Lower lobe of right lung (tissue), 2 donors: ENCODE data around the gene SLC5A9. TPM values are rescaled to one million over a fixed set of nuclear protein-coding genes. Genes with fewer than 3 reads are reported as not detected.

Source experiments
- ATAC-seq, 2 donors: fragments of 200-7000 bp; cut with Tn5 transposase; one replicate each; pipeline ENCODE4 v1.9.1; 2020 to 2022; ENCODE audit warnings: mild to moderate bottlenecking in 2 of 2, moderate library complexity in 2 of 2
- DNase-seq: peaks from one replicate; pipeline ENCODE4 v3.0.0-alpha.2; 2020
- H3K27ac ChIP-seq: fragments of 200-600 bp; one replicate; pipeline ENCODE4 v1.8.0; 2022
- H3K27me3 ChIP-seq: fragments of 200-600 bp; one replicate; pipeline ENCODE4 v1.8.0; 2022; ENCODE audit warnings: low read depth
- H3K36me3 ChIP-seq: fragments of 200-600 bp; one replicate; pipeline ENCODE4 v1.8.0; 2022; ENCODE audit warnings: mild to moderate bottlenecking
- H3K4me1 ChIP-seq: fragments of 200-600 bp; one replicate; pipeline ENCODE4 v1.8.0; 2022
- H3K4me3 ChIP-seq: fragments of 200-600 bp; one replicate; pipeline ENCODE4 v1.8.0; 2022; ENCODE audit warnings: mild to moderate bottlenecking
- H3K9me3 ChIP-seq: fragments of 200-600 bp; one replicate; pipeline ENCODE4 v1.8.0; 2022
- CTCF ChIP-seq: fragments of 200-600 bp; IDR thresholded peaks from one replicate; pipeline ENCODE4 v1.8.0; 2022; ENCODE audit warnings: antibody characterized with exemption, mild to moderate bottlenecking
- intact Hi-C: fragments of 100-400 bp; cut with DNase I; formaldehyde crosslinking; loops from one replicate; pipeline ENCODE4 v1.11.0; 2022
- total RNA-seq: library from RNA; stranded (reverse); fragmentation: NEBNext Ultra II Directional; extraction: Animal tissue kit (Norgen Biotek cat#: 25700); gene quantifications from one replicate; pipeline ENCODE4 v1.2.1, GENCODE V29; 2021
- donor health status: DM: no; HTN: yes; CAD: no; lungs with severe emphysema.

SLC5A9 gene
- total RNA-seq, 1 donor from 2014 or later, result 8.2 TPM

DNA sequence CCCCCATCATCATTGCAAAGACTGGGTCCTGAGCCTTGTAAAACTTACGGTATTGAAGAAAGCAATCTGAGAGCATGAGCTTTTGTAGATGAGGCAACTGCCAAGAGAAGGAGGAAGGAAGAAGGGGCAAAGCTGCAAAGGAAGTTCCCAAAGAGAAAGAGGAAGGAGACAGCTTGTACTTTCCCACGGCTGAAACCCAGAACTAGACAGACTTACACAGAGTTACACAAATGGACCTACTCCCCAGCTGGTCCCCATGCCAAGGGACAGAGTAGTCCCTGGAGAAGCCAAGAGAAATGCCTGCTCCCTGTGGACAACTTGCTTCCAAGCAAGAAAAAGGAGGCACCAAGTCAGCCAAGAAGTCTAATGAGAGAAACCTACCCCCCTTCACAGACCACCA lies 22.6 kb downstream of the SLC5A9 start:
- no peaks in the 10 kb centered on the region for H3K27me3 ChIP-seq
- intact Hi-C loops, result no loop called here
- H3K4me1 ChIP-seq, result peaks cover 26% of the 10 kb centered on the region
- H3K9me3 ChIP-seq, result no peaks in the 10 kb centered on the region
- DNase-seq, result no peak
- H3K4me3 ChIP-seq, result no peak overlapping the region
- no peaks in the 10 kb centered on the region for H3K36me3 ChIP-seq
- no peak for TF ChIP-seq CTCF
- peak overlapping the region; percentile 76 for H3K27ac ChIP-seq
- peak; percentile 76 to 78 for ATAC-seq

DNA sequence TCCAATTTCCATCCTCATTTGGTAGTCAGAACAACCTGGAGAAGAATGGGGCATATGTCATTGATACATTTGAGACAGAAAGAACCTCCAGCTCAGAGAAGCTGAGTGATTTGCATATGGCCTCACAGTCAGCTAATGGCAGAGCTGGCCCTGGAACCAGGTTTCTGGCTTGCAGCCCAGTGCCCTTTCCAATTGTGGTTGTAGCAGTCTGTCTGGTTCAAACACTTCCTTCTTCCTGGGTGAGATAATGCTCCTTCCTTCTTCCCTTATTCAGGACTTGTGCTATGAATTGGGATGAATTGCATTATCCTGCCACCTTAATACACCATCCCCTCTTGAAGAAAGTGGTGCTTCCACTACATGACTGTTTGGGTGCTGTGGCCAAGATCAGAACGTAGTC lies 24.2 kb downstream of the SLC5A9 start:
- Histone ChIP-seq H3K27me3 (no peaks in the 10 kb centered on the region), H3K36me3 (no peaks in the 10 kb centered on the region), H3K4me1 (peaks cover 26% of the 10 kb centered on the region), H3K9me3 (no peaks in the 10 kb centered on the region), H3K4me3 (no peak overlapping the region), H3K27ac (no peak overlapping the region)
- ATAC-seq (peak; percentile 58 to 65), DNase-seq (peak; percentile 77)
- TF ChIP-seq CTCF, result no peak
- intact Hi-C loops, result no loop called here

DNA sequence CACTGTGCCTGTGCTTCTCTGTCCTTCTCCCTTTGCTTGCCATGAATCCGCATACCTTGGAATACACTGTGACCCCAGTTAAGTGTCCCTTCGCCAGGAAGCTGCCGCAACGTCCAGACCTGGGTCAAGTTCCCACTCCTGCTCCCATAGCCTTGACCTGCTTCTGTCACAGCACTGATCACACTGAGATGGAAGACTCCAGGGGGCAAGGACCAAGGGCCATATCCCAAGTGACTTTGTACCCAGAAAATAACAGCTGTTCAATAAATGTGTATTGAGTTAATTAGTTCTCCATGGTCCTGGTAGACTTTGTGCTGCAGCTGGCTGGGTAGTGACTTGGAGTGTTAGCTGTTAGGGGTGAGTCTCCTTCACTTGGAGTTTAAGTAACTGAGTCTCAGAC lies 25.8 kb downstream of the SLC5A9 start:
- H3K27me3 ChIP-seq, result no peaks in the 10 kb centered on the region
- no peak for ATAC-seq
- TF ChIP-seq CTCF, result no peak
- no peak overlapping the region for H3K4me3 ChIP-seq
- no peak overlapping the region for H3K27ac ChIP-seq
- intact Hi-C loops, result no loop called here
- H3K36me3 ChIP-seq, result no peaks in the 10 kb centered on the region
- DNase-seq, result no peak
- H3K4me1 ChIP-seq, result peaks cover 26% of the 10 kb centered on the region
- H3K9me3 ChIP-seq, result no peaks in the 10 kb centered on the region

DNA sequence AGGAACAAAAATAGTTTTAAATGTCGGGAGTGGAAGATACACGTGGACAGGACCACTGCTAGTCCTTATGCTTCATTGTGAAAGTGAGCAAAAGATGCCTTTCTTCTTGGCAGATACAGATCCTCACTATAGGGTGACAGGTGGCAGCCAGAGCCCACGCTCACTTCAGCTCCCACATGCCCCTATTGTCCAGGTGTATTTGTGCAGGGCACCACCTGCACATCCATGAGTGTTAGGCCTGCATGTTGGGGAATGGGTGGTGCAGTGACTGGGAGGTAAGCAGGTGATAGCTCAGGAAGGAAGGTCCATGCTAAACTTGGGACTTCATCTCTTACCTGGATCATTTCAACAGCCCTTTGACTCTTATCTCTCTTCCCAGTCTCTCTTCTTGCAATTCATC lies 27.4 kb downstream of the SLC5A9 start:
- no peak for TF ChIP-seq CTCF
- intact Hi-C loops, result no loop called here

DNA sequence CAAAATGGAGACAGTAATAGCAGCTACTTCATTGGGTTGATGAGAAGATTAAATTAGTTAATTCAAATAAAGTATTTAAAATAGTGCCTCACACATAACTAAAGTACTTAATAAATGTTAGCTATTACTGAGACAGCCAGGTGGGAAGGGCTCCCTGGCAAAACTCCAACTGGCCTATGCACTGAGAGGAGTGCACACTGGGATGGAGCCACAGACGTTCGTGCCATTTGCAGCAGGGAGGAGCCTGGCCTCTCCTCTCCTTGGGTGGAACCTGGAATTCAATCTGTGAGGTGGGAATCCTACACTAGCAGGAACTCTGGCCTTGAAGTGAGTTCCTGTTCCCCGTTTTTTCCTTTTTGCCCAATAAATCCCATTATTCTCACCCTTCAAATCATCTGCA lies 28.1 kb downstream of the SLC5A9 start:
- Histone ChIP-seq H3K9me3 (no peaks in the 10 kb centered on the region), H3K36me3 (no peaks in the 10 kb centered on the region), H3K4me1 (peaks cover 15% of the 10 kb centered on the region), H3K27me3 (no peaks in the 10 kb centered on the region), H3K27ac (no peak overlapping the region), H3K4me3 (no peak overlapping the region)
- intact Hi-C loops, result no loop called here
- DNase-seq, result no peak
- TF ChIP-seq CTCF, result no peak
- no peak for ATAC-seq

More for the DNA sequence above, 27.4 kb downstream of the SLC5A9 start:
- no peak for ATAC-seq
- Histone ChIP-seq H3K4me1 (peaks cover 22% of the 10 kb centered on the region), H3K27ac (no peak overlapping the region), H3K27me3 (no peaks in the 10 kb centered on the region), H3K36me3 (no peaks in the 10 kb centered on the region), H3K4me3 (no peak overlapping the region), H3K9me3 (no peaks in the 10 kb centered on the region)
- no peak for DNase-seq

DNA sequence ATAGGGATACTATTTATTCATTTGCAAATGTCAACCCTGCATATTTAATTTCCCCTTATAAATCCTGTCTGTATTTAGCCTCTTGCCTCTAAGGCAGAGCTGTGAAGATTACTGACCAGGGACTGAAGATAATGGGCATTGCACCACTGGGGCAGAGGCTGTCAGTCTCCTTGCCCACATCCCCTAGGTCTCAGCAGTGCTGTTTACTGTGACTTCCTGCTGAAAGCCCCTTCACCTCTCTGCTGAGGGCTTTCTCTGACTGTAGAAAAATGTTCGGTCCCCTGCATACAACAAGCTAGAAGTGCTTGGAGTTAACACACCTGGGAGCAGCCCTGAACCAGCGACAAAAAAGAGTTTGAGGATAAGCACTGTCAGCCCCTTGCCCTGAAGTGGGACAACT lies 28.8 kb downstream of the SLC5A9 start:
- ATAC-seq (no peak), DNase-seq (no peak)
- Histone ChIP-seq H3K4me1 (peaks cover 7% of the 10 kb centered on the region), H3K36me3 (no peaks in the 10 kb centered on the region), H3K27me3 (no peaks in the 10 kb centered on the region), H3K9me3 (no peaks in the 10 kb centered on the region), H3K27ac (no peak overlapping the region), H3K4me3 (no peak overlapping the region)
- intact Hi-C loops, result no loop called here
- no peak for TF ChIP-seq CTCF
